MM.1S (cell line): Measurements from ENCODE around the gene TBRG4.

Experiments
- DNase-seq: peaks from one replicate; pipeline ENCODE4 v3.0.0-alpha.2; 2015
- H2AFZ ChIP-seq: fragments of 300-600 bp; sonication (generic); 2 replicates; pipeline ENCODE4 v1.6.0; 2016; ENCODE audit warnings: antibody characterized with exemption, low read length
- H3F3A ChIP-seq: fragments of 300-600 bp; sonication (generic); 2 replicates; pipeline ENCODE4 v1.6.1; 2016; ENCODE audit warnings: mild to moderate bottlenecking, antibody characterized with exemption, low read length, moderate library complexity, mixed read lengths; ENCODE audit not compliant: insufficient read depth
- H3K27ac ChIP-seq: fragments of 300-600 bp; sonication (generic); 2 replicates; pipeline ENCODE4 v1.5.1; 2016; ENCODE audit warnings: mild to moderate bottlenecking, low read length
- H3K27me3 ChIP-seq: fragments of 300-600 bp; sonication (generic); replicated peaks from 2 replicates; pipeline ENCODE4 v1.6.0; 2016; ENCODE audit warnings: low read length; ENCODE audit not compliant: insufficient read depth
- H3K36me3 ChIP-seq: fragments of 300-600 bp; sonication (generic); replicated peaks from 2 replicates; pipeline ENCODE4 v1.6.1; 2016; ENCODE audit warnings: mild to moderate bottlenecking, low read length, mixed read lengths; ENCODE audit not compliant: insufficient read depth
- H3K4me1 ChIP-seq: fragments of 300-600 bp; sonication (generic); 2 replicates; pipeline ENCODE4 v1.6.1; 2016; ENCODE audit warnings: low read length, mixed read lengths
- H3K4me2 ChIP-seq: fragments of 300-600 bp; sonication (generic); 2 replicates; pipeline ENCODE4 v1.6.0; 2016; ENCODE audit warnings: low read depth, low read length
- H3K4me3 ChIP-seq: fragments of 300-600 bp; sonication (generic); 2 replicates; pipeline ENCODE4 v1.5.1; 2016; ENCODE audit warnings: low read length, mixed read lengths
- H3K79me2 ChIP-seq: fragments of 300-600 bp; sonication (generic); 2 replicates; pipeline ENCODE4 v1.6.1; 2016; ENCODE audit warnings: mixed run types, low read length, mixed read lengths
- H3K9ac ChIP-seq: fragments of 300-600 bp; sonication (generic); 2 replicates; pipeline ENCODE4 v1.6.1; 2016; ENCODE audit warnings: low read length, mixed read lengths
- H3K9me2 ChIP-seq: fragments of 300-600 bp; sonication (generic); replicated peaks from 2 replicates; pipeline ENCODE4 v1.6.1; 2016; ENCODE audit warnings: mild to moderate bottlenecking, low read length, mixed read lengths; ENCODE audit not compliant: insufficient read depth
- H3K9me3 ChIP-seq: fragments of 300-600 bp; sonication (generic); replicated peaks from 2 replicates; pipeline ENCODE4 v1.6.1; 2016; ENCODE audit warnings: mild to moderate bottlenecking, low read length, mixed read lengths; ENCODE audit not compliant: insufficient read depth
- H4K20me1 ChIP-seq: fragments of 300-600 bp; sonication (generic); 2 replicates; pipeline ENCODE4 v1.6.1; 2016; ENCODE audit warnings: mild to moderate bottlenecking, low read length, moderate library complexity, mixed read lengths; ENCODE audit not compliant: insufficient read depth
- EZH2 ChIP-seq: fragments of 300-600 bp; sonication (generic); optimal IDR thresholded peaks from 2 replicates; pipeline ENCODE3; 2017; ENCODE audit warnings: low read depth, mild to moderate bottlenecking, antibody characterized with exemption, low read length, mixed read lengths
- EZH2phosphoT487 ChIP-seq: fragments of 300-600 bp; sonication (generic); IDR thresholded peaks from 2 replicates; pipeline ENCODE4 v1.6.1; 2018; ENCODE audit warnings: antibody characterized with exemption, low read length
- TF ChIP-seq, protein P1 (sequence below): fragments of 300-600 bp; sonication (generic); IDR thresholded peaks from 2 replicates; pipeline ENCODE4 v1.5.1; 2016; ENCODE audit warnings: antibody characterized with exemption, low read length, mixed read lengths

Gene TBRG4

GRCh38 chr7:45129906-45130305 lies 18.4 kb upstream of the TBRG4 start:
- TF ChIP-seq, protein P1, sequence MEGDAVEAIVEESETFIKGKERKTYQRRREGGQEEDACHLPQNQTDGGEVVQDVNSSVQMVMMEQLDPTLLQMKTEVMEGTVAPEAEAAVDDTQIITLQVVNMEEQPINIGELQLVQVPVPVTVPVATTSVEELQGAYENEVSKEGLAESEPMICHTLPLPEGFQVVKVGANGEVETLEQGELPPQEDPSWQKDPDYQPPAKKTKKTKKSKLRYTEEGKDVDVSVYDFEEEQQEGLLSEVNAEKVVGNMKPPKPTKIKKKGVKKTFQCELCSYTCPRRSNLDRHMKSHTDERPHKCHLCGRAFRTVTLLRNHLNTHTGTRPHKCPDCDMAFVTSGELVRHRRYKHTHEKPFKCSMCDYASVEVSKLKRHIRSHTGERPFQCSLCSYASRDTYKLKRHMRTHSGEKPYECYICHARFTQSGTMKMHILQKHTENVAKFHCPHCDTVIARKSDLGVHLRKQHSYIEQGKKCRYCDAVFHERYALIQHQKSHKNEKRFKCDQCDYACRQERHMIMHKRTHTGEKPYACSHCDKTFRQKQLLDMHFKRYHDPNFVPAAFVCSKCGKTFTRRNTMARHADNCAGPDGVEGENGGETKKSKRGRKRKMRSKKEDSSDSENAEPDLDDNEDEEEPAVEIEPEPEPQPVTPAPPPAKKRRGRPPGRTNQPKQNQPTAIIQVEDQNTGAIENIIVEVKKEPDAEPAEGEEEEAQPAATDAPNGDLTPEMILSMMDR, result no peak
- no peak for TF ChIP-seq EZH2
- TF ChIP-seq EZH2phosphoT487, result no peak
- no peaks in the 10 kb centered on the region for H3K9me2 ChIP-seq
- H3K4me3 ChIP-seq, result no peak overlapping the region

DNA sequence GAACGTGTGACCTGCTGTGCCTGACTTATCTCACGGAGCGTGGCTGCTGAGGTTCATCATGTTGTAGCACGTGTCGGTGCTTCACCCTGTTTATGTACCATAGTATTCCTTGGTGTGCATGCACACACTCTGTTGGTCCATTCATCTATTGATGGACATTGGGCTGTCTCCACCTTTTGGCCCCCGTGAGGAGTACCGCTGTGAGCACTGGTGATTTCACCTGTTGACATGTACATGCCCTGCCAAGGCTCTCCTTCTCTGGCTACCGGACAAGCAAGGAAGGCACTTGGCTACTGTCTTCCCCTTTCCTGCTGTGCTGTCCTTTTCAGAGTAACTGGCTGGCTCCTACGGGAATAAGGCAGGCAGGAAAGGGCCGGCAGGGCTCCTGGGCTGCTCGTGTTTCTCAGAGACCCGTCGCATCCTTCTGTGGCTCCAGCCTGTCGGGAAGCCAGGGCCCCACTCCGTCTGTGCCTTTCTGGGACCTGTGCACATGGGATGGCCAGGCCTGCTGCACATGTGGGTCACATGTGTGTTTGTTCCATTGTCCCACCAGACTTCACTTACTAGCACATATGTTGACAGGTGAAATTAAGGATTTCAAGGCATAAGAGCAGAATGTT lies 17.8 kb upstream of the TBRG4 start:
- no peak for TF ChIP-seq EZH2
- TF ChIP-seq, protein P1, result no peak
- TF ChIP-seq EZH2phosphoT487, result no peak
- no peak overlapping the region for H3K4me2 ChIP-seq
- no peak overlapping the region for H2AFZ ChIP-seq
- H3K79me2 ChIP-seq, result no peaks in the 10 kb centered on the region
- H3K9ac ChIP-seq, result no peak overlapping the region
- no peak overlapping the region for H3K4me3 ChIP-seq
- no peaks in the 10 kb centered on the region for H4K20me1 ChIP-seq
- H3K9me2 ChIP-seq, result no peaks in the 10 kb centered on the region
- DNase-seq, result no peak
- no peaks in the 10 kb centered on the region for H3K4me1 ChIP-seq
- H3K36me3 ChIP-seq, result no peaks in the 10 kb centered on the region
- H3K27ac ChIP-seq, result no peak overlapping the region
- no peaks in the 10 kb centered on the region for H3F3A ChIP-seq
- H3K9me3 ChIP-seq, result no peaks in the 10 kb centered on the region
- H3K27me3 ChIP-seq, result no peaks in the 10 kb centered on the region

More at GRCh38 chr7:45129906-45130305, 18.4 kb upstream of the TBRG4 start:
- Histone ChIP-seq H4K20me1 (no peaks in the 10 kb centered on the region), H3K4me2 (no peak overlapping the region), H3F3A (no peaks in the 10 kb centered on the region), H3K9me3 (no peaks in the 10 kb centered on the region), H2AFZ (no peak overlapping the region), H3K36me3 (no peaks in the 10 kb centered on the region), H3K4me1 (no peaks in the 10 kb centered on the region), H3K27me3 (no peaks in the 10 kb centered on the region), H3K9ac (no peak overlapping the region), H3K79me2 (no peaks in the 10 kb centered on the region), H3K27ac (no peak overlapping the region)
- no peak for DNase-seq

GRCh38 chr7:45126920-45127319 lies 15.4 kb upstream of the TBRG4 start:
- H3K4me1 ChIP-seq, result peaks cover 7% of the 10 kb centered on the region
- H4K20me1 ChIP-seq, result no peaks in the 10 kb centered on the region
- H3F3A ChIP-seq, result no peaks in the 10 kb centered on the region
- H3K27me3 ChIP-seq, result no peaks in the 10 kb centered on the region
- H2AFZ ChIP-seq, result no peak overlapping the region
- H3K36me3 ChIP-seq, result no peaks in the 10 kb centered on the region
- H3K27ac ChIP-seq, result no peak overlapping the region
- no peak overlapping the region for H3K4me2 ChIP-seq
- no peaks in the 10 kb centered on the region for H3K79me2 ChIP-seq
- no peak overlapping the region for H3K4me3 ChIP-seq
- no peaks in the 10 kb centered on the region for H3K9me3 ChIP-seq
- DNase-seq, result no peak
- TF ChIP-seq EZH2phosphoT487, result no peak
- H3K9ac ChIP-seq, result no peak overlapping the region
- no peaks in the 10 kb centered on the region for H3K9me2 ChIP-seq

GRCh38 chr7:45126201-45126600 lies 14.7 kb upstream of the TBRG4 start:
- H3K4me3 ChIP-seq, result no peak overlapping the region
- peaks cover 7% of the 10 kb centered on the region for H3K4me1 ChIP-seq
- H3F3A ChIP-seq, result no peaks in the 10 kb centered on the region
- DNase-seq, result no peak
- H3K27ac ChIP-seq, result no peak overlapping the region
- no peaks in the 10 kb centered on the region for H4K20me1 ChIP-seq
- no peak overlapping the region for H3K4me2 ChIP-seq
- TF ChIP-seq, protein P1, result no peak
- TF ChIP-seq EZH2 (no peak), EZH2phosphoT487 (no peak)
- H2AFZ ChIP-seq, result no peak overlapping the region
- H3K36me3 ChIP-seq, result no peaks in the 10 kb centered on the region
- H3K79me2 ChIP-seq, result no peaks in the 10 kb centered on the region
- no peaks in the 10 kb centered on the region for H3K9me2 ChIP-seq
- H3K27me3 ChIP-seq, result no peaks in the 10 kb centered on the region
- H3K9me3 ChIP-seq, result no peaks in the 10 kb centered on the region
- no peak overlapping the region for H3K9ac ChIP-seq
